Right lobe of liver (tissue), 6 donors: Measurements from ENCODE around the gene DDX21. TPM values are rescaled to one million over a fixed set of nuclear protein-coding genes. Genes with fewer than 3 reads are reported as not detected.

Experiments
- ATAC-seq, 4 donors: fragments of 200-7000 bp; cut with Tn5 transposase; one replicate each; pipeline ENCODE4 v1.9.1; 2020; ENCODE audit warnings: mild to moderate bottlenecking in 4 of 4, moderate library complexity in 4 of 4
- DNase-seq, 3 donors: peaks; one replicate each; pipeline ENCODE4 v3.0.0-alpha.2; 2020
- H3K27ac ChIP-seq, 3 donors: fragments of 200-600 bp; one replicate each; pipeline ENCODE4 v1.8.0; 2022
- H3K27me3 ChIP-seq, 2 donors: fragments of 200-600 bp; one replicate each; pipeline ENCODE4 v1.8.0; 2022
- H3K36me3 ChIP-seq, 4 donors: fragments of 200-600 bp; sonication (generic) in 1 of 4; one replicate each; pipeline versions ENCODE4 v1.5.1 to v1.8.0; 2017 to 2022; ENCODE audit warnings: control low read depth in 1 of 4
- H3K4me1 ChIP-seq, 4 donors: fragments of 200-600 bp; sonication (generic) in 1 of 4; one replicate each; pipeline versions ENCODE4 v1.5.1 to v1.8.0; 2017 to 2022; ENCODE audit warnings: control low read depth in 1 of 4
- H3K4me3 ChIP-seq, 3 donors: fragments of 200-600 bp; one replicate each; pipeline ENCODE4 v1.8.0; 2022
- H3K9me3 ChIP-seq, 4 donors: fragments of 200-600 bp; sonication (generic) in 1 of 4; one replicate each; pipeline versions ENCODE4 v1.5.1 to v1.8.0; 2017 to 2022; ENCODE audit warnings: control low read depth in 1 of 4
- CTCF ChIP-seq, 4 donors: fragments of 200-600 bp in 3 of 4; fragments of 450-650 bp in 1 of 4; IDR thresholded peaks; one replicate each; pipeline versions ENCODE4 v1.5.1 to v1.8.0; 2016 to 2022; ENCODE audit warnings: antibody characterized with exemption in 4 of 4, mild to moderate bottlenecking in 2 of 4
- POLR2A ChIP-seq: fragments of 450-650 bp; IDR thresholded peaks from one replicate; pipeline ENCODE4 v1.6.1; 2017; ENCODE audit warnings: antibody characterized with exemption, mild to moderate bottlenecking
- WGBS: methylation state at CpG from one replicate; pipeline ENCODE4 v1.1.6; 2018; ENCODE audit warnings: low coverage, low lambda C conversion rate; ENCODE audit not compliant: insufficient coverage; ENCODE audit errors: missing lambda C conversion rate; 5-methylcytosine and 5-hydroxymethylcytosine counted together
- intact Hi-C, 2 donors: fragments of 100-400 bp; cut with DNase I; formaldehyde crosslinking; loops; one replicate each; pipeline versions ENCODE4 v1.11.2 to v1.14.1; 2022
- total RNA-seq, 6 experiments: library from RNA; depleted of rRNA in 2 of 6; stranded (reverse); fragments of >200 nt in 2 of 6; fragmentation: NEBNext Ultra II Directional in 3 of 6; extraction: Animal tissue kit (Norgen Biotek cat#: 25700) in 3 of 6; gene quantifications; one replicate each; pipeline versions ENCODE4 v1.1.0 to v1.2.4, GENCODE V29; 2016 to 2023
- donor health status: DM: no; HTN: yes; CAD: no.
- donor health status: DM: no; HTN: no; CAD: no.
- donor health status: DM: no; HTN: no; CAD: no.
- donor health status: DM: no; HTN: yes; CAD: no.
- donor health status: DM: no; HTN: yes; CAD: no.

DDX21 gene
- total RNA-seq, 6 experiments from 2014 or later = 12.7 to 43.1 (median 29.1) TPM

GRCh38 chr10:69014171-69014570 is 58.2 kb downstream of the DDX21 start:
- no peak for DNase-seq
- no peak overlapping the region for H3K4me3 ChIP-seq
- no peak overlapping the region for H3K27ac ChIP-seq
- H3K4me1 ChIP-seq = no peaks in the 10 kb centered on the region
- peaks cover 0 to 19% (median 8%) of the 10 kb centered on the region in 4 donors for H3K36me3 ChIP-seq
- TF ChIP-seq POLR2A = no peak
- no peak for TF ChIP-seq CTCF (IDR thresholded peaks at IDR 0.05)
- intact Hi-C loops = no loop called here
- 92% methylated on average over 1 of the region's 1 CpG for WGBS
- no peaks in the 10 kb centered on the region for H3K27me3 ChIP-seq
- H3K9me3 ChIP-seq = no peaks in the 10 kb centered on the region
- ATAC-seq = no peak

- H3K27me3 ChIP-seq = no peaks in the 10 kb centered on the region
- WGBS = 72% methylated on average over 3 of the region's 3 CpGs
- ATAC-seq = no peak
- no peaks in the 10 kb centered on the region for H3K4me1 ChIP-seq
- intact Hi-C loops = no loop called here
- peaks cover 0 to 14% (median 8%) of the 10 kb centered on the region in 4 donors for H3K36me3 ChIP-seq
- H3K27ac ChIP-seq = no peak overlapping the region
- no peak for TF ChIP-seq POLR2A
- no peak for TF ChIP-seq CTCF (IDR thresholded peaks at IDR 0.05)
- H3K4me3 ChIP-seq = no peak overlapping the region
- H3K9me3 ChIP-seq = no peaks in the 10 kb centered on the region
- no peak for DNase-seq
Measured at GRCh38 chr10:69018613-69019012, 62.6 kb downstream of the DDX21 start.

GRCh38 chr10:69022611-69023010 is 66.6 kb downstream of the DDX21 start:
- no peak for DNase-seq
- Histone ChIP-seq H3K9me3 (no peaks in the 10 kb centered on the region), H3K4me1 (no peaks in the 10 kb centered on the region), H3K36me3 (no peaks in the 10 kb centered on the region), H3K4me3 (no peak overlapping the region), H3K27me3 (no peaks in the 10 kb centered on the region), H3K27ac (no peak overlapping the region)
- intact Hi-C loops = no loop called here
- no CpG with 5 or more reads among the region's 19 CpGs for WGBS
- ATAC-seq = peak in 1 of 4 donors; percentile 32
- TF ChIP-seq POLR2A = no peak
- TF ChIP-seq CTCF (IDR thresholded peaks at IDR 0.05) = no peak

- H3K4me1 ChIP-seq = no peaks in the 10 kb centered on the region
- no peak overlapping the region for H3K4me3 ChIP-seq
- H3K9me3 ChIP-seq = no peaks in the 10 kb centered on the region
- H3K27me3 ChIP-seq = no peaks in the 10 kb centered on the region
- H3K27ac ChIP-seq = no peak overlapping the region
- DNase-seq = no peak
- intact Hi-C loops = no loop called here
- WGBS = 71% methylated on average over 4 of the region's 4 CpGs
- no peak for ATAC-seq
- TF ChIP-seq CTCF (IDR thresholded peaks at IDR 0.05) = no peak
- no peak for TF ChIP-seq POLR2A
- H3K36me3 ChIP-seq = no peaks in the 10 kb centered on the region
Measured at GRCh38 chr10:69025370-69025896, 69.5 kb downstream of the DDX21 start.

GRCh38 chr10:69033256-69033655 is 77.3 kb downstream of the DDX21 start:
- TF ChIP-seq CTCF (IDR thresholded peaks at IDR 0.05) (no peak), POLR2A (no peak)

More at GRCh38 chr10:69033256-69033655, 77.3 kb downstream of the DDX21 start:
- H3K36me3 ChIP-seq = no peaks in the 10 kb centered on the region
- no peaks in the 10 kb centered on the region for H3K4me1 ChIP-seq
- WGBS = 73% methylated on average over 4 of the region's 4 CpGs
- H3K27me3 ChIP-seq = no peaks in the 10 kb centered on the region
- H3K4me3 ChIP-seq = no peak overlapping the region
- intact Hi-C loops = no loop called here
- DNase-seq (no peak), ATAC-seq (no peak)
- no peak overlapping the region for H3K27ac ChIP-seq
- H3K9me3 ChIP-seq = no peaks in the 10 kb centered on the region
